Stomach (tissue), 4 donors: ENCODE results near the gene TFEB.

Source experiments
- CTCF ChIP-seq, 7 experiments: fragments of 450-650 bp in 4 of 7; fragments of 200-600 bp in 3 of 7; sonication (generic) in 3 of 7; IDR thresholded peaks; one replicate each; pipeline ENCODE4 v1.5.1; 2016 to 2019; ENCODE audit warnings: antibody characterized with exemption in 7 of 7, control low read depth in 2 of 7, mild to moderate bottlenecking in 1 of 7
- EP300 ChIP-seq: sonication (generic); formaldehyde crosslinking; IDR thresholded peaks from one replicate; pipeline ENCODE4 v1.6.1; 2017; ENCODE audit warnings: antibody characterized with exemption
- POLR2A ChIP-seq, 4 donors: fragments of 450-650 bp; IDR thresholded peaks; one replicate each; pipeline ENCODE4 v1.6.1; 2016; ENCODE audit warnings: antibody characterized with exemption in 4 of 4, control low read depth in 2 of 4, mild to moderate bottlenecking in 1 of 4, moderate library complexity in 1 of 4

GRCh38 chr6:41640426-41640825 lies 95.0 kb downstream of the TFEB start:
- no peak for TF ChIP-seq CTCF (IDR thresholded peaks at IDR 0.05)
- TF ChIP-seq EP300, result no peak
- TF ChIP-seq POLR2A (IDR thresholded peaks at IDR 0.05), result no peak
